Fibroblast of mammary gland (primary cell): Measurements from ENCODE around the gene TDRD9.
A peak's percentile ranks its signal among the peaks of the same experiment; 100 is the strongest.

Experiments
- DNase-seq: peaks from one replicate; pipeline ENCODE4 v3.0.0-alpha.2; 2010; ENCODE audit warnings: low read depth
- H3K4me3 ChIP-seq: 2 replicates; pipeline ENCODE4 v1.5.1; 2011; ENCODE audit warnings: low read depth, mild to moderate bottlenecking, low read length, moderate library complexity; ENCODE audit not compliant: control insufficient read depth
- TF ChIP-seq, protein P1 (sequence below): conservative IDR thresholded peaks from 2 replicates; pipeline ENCODE4 v1.5.1; 2011; ENCODE audit warnings: low read depth, low read length, inconsistent platforms; ENCODE audit not compliant: control insufficient read depth, insufficient read depth

TDRD9 gene

DNA sequence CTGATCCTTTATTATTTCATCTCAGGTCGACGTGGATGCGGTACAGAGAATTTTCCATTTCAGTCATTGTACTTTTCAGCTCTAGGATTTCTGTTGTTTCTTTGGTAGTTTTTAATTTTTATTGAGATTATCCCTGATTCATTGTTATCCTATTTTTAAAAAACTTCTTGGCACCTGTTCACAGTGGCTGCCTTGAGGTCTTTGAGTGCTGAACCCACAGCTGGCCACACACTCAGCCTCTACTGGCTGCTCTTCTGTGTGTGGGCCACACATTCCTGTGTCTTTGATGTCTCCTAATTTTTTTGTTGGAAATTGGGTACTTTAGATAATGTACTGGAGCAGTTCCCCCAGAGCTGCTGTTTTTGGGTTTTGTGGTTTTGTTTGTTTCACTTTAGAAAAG lies 119.5 kb downstream of the TDRD9 start:
- DNase-seq: no peak
- TF ChIP-seq, protein P1, sequence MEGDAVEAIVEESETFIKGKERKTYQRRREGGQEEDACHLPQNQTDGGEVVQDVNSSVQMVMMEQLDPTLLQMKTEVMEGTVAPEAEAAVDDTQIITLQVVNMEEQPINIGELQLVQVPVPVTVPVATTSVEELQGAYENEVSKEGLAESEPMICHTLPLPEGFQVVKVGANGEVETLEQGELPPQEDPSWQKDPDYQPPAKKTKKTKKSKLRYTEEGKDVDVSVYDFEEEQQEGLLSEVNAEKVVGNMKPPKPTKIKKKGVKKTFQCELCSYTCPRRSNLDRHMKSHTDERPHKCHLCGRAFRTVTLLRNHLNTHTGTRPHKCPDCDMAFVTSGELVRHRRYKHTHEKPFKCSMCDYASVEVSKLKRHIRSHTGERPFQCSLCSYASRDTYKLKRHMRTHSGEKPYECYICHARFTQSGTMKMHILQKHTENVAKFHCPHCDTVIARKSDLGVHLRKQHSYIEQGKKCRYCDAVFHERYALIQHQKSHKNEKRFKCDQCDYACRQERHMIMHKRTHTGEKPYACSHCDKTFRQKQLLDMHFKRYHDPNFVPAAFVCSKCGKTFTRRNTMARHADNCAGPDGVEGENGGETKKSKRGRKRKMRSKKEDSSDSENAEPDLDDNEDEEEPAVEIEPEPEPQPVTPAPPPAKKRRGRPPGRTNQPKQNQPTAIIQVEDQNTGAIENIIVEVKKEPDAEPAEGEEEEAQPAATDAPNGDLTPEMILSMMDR: no peak
- no peak overlapping the region for H3K4me3 ChIP-seq

DNA sequence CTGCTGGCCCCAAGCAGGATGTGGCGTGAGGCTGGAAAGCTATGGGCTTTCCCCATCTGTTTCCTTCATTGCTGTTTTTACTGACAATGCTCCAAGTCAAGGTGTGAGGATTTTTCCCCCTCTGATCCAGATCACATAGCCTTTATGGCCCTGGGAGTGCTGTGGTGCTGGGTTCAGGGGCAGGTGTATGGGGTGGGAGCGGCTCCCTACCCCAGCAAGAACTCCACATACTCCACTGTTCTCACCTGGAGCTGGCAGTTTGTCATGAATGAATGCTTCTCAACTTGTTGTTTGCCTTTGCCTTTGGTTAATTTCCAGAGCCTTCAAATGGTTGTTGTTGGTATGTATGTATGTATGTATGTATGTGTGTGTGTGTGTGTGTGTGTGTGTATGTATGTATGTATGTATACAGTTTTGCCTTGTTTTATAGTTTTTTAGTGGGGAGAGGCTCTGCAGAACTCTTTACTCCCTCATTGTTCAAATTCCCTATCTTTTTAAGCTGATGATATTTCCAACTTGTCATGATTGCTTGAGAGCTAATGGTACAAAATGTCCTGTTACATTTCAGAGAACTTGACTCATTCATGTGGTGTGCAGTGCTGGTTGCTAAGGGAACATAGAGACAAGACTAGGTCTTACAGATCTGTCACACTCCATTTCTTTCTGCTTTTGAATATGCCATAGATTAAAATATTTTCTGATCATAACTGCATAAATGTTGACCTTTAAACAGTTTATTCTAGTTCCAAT lies 120.7 kb downstream of the TDRD9 start:
- peak; percentile 89 for DNase-seq
- TF ChIP-seq, protein P1: no peak
- H3K4me3 ChIP-seq: no peak overlapping the region

DNA sequence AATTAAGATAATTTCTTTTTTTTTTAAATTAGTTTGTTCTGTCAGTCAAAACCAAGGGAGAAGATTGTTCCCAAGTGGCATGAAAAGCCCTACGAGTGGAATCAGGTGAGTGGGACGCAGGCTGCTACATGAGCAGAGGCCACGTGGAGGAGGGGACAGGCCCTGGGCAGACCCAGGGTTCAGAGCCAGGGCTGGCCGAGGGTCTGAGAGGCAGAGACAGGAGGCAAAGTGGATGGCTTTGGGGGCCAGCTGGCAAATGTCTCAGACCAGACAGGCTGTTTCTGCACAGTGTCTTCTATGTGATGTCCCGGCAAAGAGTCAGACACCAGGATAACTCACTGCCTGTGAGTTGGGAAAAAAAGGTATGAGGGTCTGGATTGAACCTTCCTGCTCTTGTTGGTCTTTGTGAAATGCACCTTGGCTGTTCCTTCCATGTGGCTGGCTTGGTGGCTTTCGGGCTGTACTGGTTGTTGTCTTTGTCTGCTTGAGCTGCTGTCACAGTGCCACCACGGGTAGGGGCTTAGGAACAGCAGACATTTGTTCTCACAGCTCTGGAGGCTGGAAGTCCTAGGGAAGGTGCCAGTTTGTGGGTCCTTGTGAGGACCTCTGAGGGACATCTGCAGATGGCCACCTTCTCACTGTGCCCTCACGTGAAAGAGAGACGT lies 121.5 kb downstream of the TDRD9 start:
- no peak for DNase-seq
- TF ChIP-seq, protein P1: no peak
- no peak overlapping the region for H3K4me3 ChIP-seq

DNA sequence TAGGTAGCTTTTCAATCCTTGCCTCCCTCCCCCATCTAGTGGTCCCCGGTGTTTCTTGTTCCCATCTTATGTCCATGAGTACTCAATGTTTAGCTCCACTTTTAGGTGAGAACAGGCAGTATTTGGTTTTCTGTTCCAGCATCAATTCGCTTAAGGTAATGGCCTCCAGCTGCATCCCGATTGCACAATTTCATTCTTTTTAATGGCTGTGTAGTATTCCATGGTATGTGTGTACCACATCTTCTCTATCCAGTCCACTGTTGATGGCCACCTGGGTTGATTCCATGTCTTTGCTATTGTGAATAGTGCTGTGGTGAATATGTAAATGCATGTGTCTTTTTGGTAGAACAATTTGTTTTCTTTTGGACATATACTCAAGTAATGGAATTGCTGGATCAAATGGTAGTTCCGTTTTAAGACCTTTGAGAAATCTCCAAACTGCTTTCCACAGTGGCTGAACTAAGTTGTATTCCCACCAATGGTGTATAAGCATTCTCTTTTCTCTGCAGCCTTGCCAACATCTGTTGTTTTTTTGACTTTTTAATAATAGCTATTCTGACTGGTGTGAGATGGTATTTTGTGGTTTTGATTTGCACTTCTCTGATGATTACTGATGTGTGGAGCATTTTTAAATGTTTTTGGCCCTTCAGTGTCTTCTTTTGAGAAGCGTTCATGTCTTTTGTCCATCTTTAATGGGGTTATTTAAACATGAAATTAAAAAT lies 123.0 kb downstream of the TDRD9 start:
- H3K4me3 ChIP-seq: no peak overlapping the region
- peak; percentile 14 for DNase-seq
- TF ChIP-seq, protein P1: no peak

DNA sequence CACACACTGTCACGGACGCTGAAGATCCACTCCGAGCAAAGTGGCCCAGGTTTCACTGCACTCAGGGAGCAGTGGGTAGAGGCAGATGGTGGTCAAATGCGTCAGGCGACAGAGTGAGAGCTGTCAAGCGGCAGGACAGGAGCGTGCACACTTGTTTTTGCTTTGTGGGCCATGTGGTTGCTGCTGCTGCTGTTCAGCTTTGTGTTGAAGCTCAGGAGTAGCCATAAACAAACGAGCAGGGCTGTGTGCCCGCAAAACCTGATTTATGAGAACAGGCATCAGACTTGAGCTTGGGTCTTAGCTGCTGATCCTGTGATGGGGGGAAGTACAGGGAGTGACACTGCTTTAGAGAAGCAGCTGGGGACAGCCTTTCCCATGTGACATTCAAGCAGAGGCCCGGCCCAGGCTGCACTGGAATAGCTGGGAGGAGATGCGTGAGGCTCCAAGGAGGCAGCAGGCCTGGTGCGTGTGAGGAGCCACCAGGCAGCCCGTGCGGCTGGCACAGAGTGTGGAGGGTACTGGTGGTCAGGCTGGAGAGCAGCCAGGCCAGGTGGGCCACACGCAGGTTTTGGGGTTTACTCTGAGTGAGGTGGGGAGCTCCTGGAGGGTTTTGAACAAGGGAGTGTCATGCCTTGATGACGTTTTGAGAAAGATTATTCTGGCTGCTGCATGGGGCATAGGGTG lies 126.1 kb downstream of the TDRD9 start:
- DNase-seq: no peak
- TF ChIP-seq, protein P1: no peak
- no peak overlapping the region for H3K4me3 ChIP-seq

DNA sequence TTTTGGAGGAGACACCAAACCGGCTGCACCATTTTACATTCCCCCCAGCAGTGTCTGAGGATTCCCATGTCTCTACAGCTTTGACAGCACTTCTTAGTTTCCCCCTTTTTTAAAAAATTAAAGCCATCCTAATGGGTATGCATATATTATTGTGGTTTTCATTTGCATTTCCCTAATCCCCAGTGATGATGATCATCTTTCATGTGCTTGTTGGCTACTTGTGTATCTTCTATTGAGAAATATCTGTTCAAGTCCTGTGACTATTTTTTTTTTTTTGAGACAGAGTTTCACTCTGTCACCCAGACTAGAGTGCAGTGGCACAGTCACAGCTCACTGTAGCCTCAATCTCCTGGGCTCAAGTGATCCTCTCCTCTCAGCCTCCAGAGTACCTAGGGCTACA lies 134.0 kb downstream of the TDRD9 start:
- DNase-seq: no peak
- TF ChIP-seq, protein P1: no peak
- H3K4me3 ChIP-seq: no peak overlapping the region
